ENCODE measurements around the gene KDM4D.
"Not testable (repeated sequence)": the region's sequence is repeated elsewhere in the genome, so short reads cannot be mapped to it uniquely, and the experiment has no call there.

KDM4D gene

GRCh38 chr11:94928117-94928990 lies 45.2 kb upstream of the KDM4D start:
- peak overlapping the region; percentile 39 for H3K4me3 ChIP-seq (ENCODE audit: low read length, poor library complexity, severe bottlenecking)
- no peaks in the 10 kb centered on the region for H3K36me3 ChIP-seq (ENCODE audit: insufficient read depth, low read length)
- H3K27me3 ChIP-seq (ENCODE audit: insufficient read depth, low read length, poor library complexity, severe bottlenecking): no peaks in the 10 kb centered on the region
- no peaks in the 10 kb centered on the region for H3K79me2 ChIP-seq (ENCODE audit: insufficient read depth, low read length)
- H3K9me2 ChIP-seq (replicated peaks; ENCODE audit: low read depth, low read length): no peaks in the 10 kb centered on the region
- no peak overlapping the region for H2AFZ ChIP-seq (ENCODE audit: low read length)
- peak overlapping the region; percentile 32 for H3K9ac ChIP-seq (ENCODE audit: low read depth, low read length, poor library complexity, severe bottlenecking)
- H4K20me1 ChIP-seq (ENCODE audit: insufficient read depth, low read length, poor library complexity, severe bottlenecking): no peaks in the 10 kb centered on the region
- peaks cover 9% of the 10 kb centered on the region; the same call in 1 of the 2 replicates for H3F3A ChIP-seq (ENCODE audit: low read depth)
- H3K4me2 ChIP-seq (ENCODE audit: low read depth, low read length, poor library complexity, severe bottlenecking): peak overlapping the region; percentile 80
- TF ChIP-seq CTCF (conservative IDR thresholded peaks at IDR 0.05; ENCODE audit: low read length) (no peak), EZH2phosphoT487 (IDR thresholded peaks at IDR 0.05; ENCODE audit: borderline replicate concordance) (no peak)
- H3K9me3 ChIP-seq (ENCODE audit: insufficient read depth, low read depth, low read length): no peaks in the 10 kb centered on the region
- peaks cover 61% of the 10 kb centered on the region for H3K4me1 ChIP-seq (ENCODE audit: insufficient read depth, low read length, poor library complexity, severe bottlenecking)

- H3K4me2 ChIP-seq (ENCODE audit: low read depth, low read length, poor library complexity, severe bottlenecking); H3K36me3 ChIP-seq (ENCODE audit: insufficient read depth, low read length); H3K79me2 ChIP-seq (ENCODE audit: insufficient read depth, low read length); H3K9me3 ChIP-seq (ENCODE audit: insufficient read depth, low read depth, low read length); H3K27me3 ChIP-seq (ENCODE audit: insufficient read depth, low read length, poor library complexity, severe bottlenecking); H2AFZ ChIP-seq (ENCODE audit: low read length); H3K4me3 ChIP-seq (ENCODE audit: low read length, poor library complexity, severe bottlenecking); H3K9me2 ChIP-seq (replicated peaks; ENCODE audit: low read depth, low read length); H3K9ac ChIP-seq (ENCODE audit: low read depth, low read length, poor library complexity, severe bottlenecking); H3F3A ChIP-seq (ENCODE audit: low read depth); H4K20me1 ChIP-seq (ENCODE audit: insufficient read depth, low read length, poor library complexity, severe bottlenecking): not testable (repeated sequence)
- H3K4me1 ChIP-seq (ENCODE audit: insufficient read depth, low read length, poor library complexity, severe bottlenecking): peaks cover 52% of the 10 kb centered on the region
Observed at GRCh38 chr11:94932072-94932471, 41.4 kb upstream of the KDM4D start.

GRCh38 chr11:94932503-94932902 lies 41.0 kb upstream of the KDM4D start:
- no peaks in the 10 kb centered on the region for H3K79me2 ChIP-seq (ENCODE audit: insufficient read depth, low read length)
- no peaks in the 10 kb centered on the region for H3K9me2 ChIP-seq (replicated peaks; ENCODE audit: low read depth, low read length)
- no peak overlapping the region for H3K4me3 ChIP-seq (ENCODE audit: low read length, poor library complexity, severe bottlenecking)
- no peaks in the 10 kb centered on the region for H3K36me3 ChIP-seq (ENCODE audit: insufficient read depth, low read length)
- peaks cover 49% of the 10 kb centered on the region for H3K4me1 ChIP-seq (ENCODE audit: insufficient read depth, low read length, poor library complexity, severe bottlenecking)
- no peak overlapping the region for H3K4me2 ChIP-seq (ENCODE audit: low read depth, low read length, poor library complexity, severe bottlenecking)
- H3F3A ChIP-seq (ENCODE audit: low read depth): peaks cover 9% of the 10 kb centered on the region; the same call in 1 of the 2 replicates
- TF ChIP-seq EZH2phosphoT487 (IDR thresholded peaks at IDR 0.05; ENCODE audit: borderline replicate concordance) (no peak), CTCF (conservative IDR thresholded peaks at IDR 0.05; ENCODE audit: low read length) (no peak)
- H3K9me3 ChIP-seq (ENCODE audit: insufficient read depth, low read depth, low read length): no peaks in the 10 kb centered on the region
- no peak overlapping the region for H2AFZ ChIP-seq (ENCODE audit: low read length)
- H4K20me1 ChIP-seq (ENCODE audit: insufficient read depth, low read length, poor library complexity, severe bottlenecking): no peaks in the 10 kb centered on the region
- no peaks in the 10 kb centered on the region for H3K27me3 ChIP-seq (ENCODE audit: insufficient read depth, low read length, poor library complexity, severe bottlenecking)
- no peak overlapping the region for H3K9ac ChIP-seq (ENCODE audit: low read depth, low read length, poor library complexity, severe bottlenecking)

Measured in Loucy (cell line).